ENCODE measurements around the gene BLID. TPM values are rescaled to one million over a fixed set of nuclear protein-coding genes. Genes with fewer than 3 reads are reported as not detected.

The BLID gene
- total and polyA plus RNA-seq, 2 of the 8 experiments (the other 6 are each of a cell fraction or from before 2014, with no cell fraction given) = not detected

- TF ChIP-seq ZNF274 (IDR thresholded peaks at IDR 0.05; ENCODE audit: borderline replicate concordance, extremely low read depth, low read length) (no peak), KDM4A (IDR thresholded peaks at IDR 0.05; ENCODE audit: low read depth, low read length, severe bottlenecking) (peak; percentile 23), MAX (IDR thresholded peaks at IDR 0.05) (0 out of 2 replicates have a peak, but pooled peaks have one; percentile 29), CHD2 (IDR thresholded peaks at IDR 0.05; ENCODE audit: low read length) (no peak), SP2 (IDR thresholded peaks at IDR 0.05; ENCODE audit: low read length) (no peak), CTBP2 (IDR thresholded peaks at IDR 0.05; ENCODE audit: borderline replicate concordance, insufficient read depth, insufficient read length, low read length) (no peak), CEBPB (IDR thresholded peaks at IDR 0.05; ENCODE audit: low read depth, low read length) (no peak), FOSL1 (IDR thresholded peaks at IDR 0.05; ENCODE audit: insufficient read depth, low read depth, low read length) (no peak), SIRT6 (IDR thresholded peaks at IDR 0.05; ENCODE audit: low read length) (no peak), POU5F1 (IDR thresholded peaks at IDR 0.05; ENCODE audit: low read depth, low read length) (no peak), NRF1 (IDR thresholded peaks at IDR 0.05; ENCODE audit: low read depth, low read length) (no peak), POLR2AphosphoS5 (IDR thresholded peaks at IDR 0.05; ENCODE audit: low read depth, low read length) (no peak), JUND (IDR thresholded peaks at IDR 0.05; ENCODE audit: low read length) (no peak)
Measured at GRCh38 chr11:122100756-122101080, 15.3 kb downstream of the BLID start (continued).
